HG02678 (cell line): ENCODE results near the gene NSRP1.
A peak's percentile ranks its signal among the peaks of the same experiment; 100 is the strongest.
"Not testable (repeated sequence)": the region's sequence is repeated elsewhere in the genome, so short reads cannot be mapped to it uniquely, and the experiment has no call there.

Experiments used
- ATAC-seq: cut with Tn5 transposase; IDR thresholded peaks from one replicate; pipeline ENCODE4 v1.9.1; 2021; ENCODE audit warnings: mild to moderate bottlenecking, moderate library complexity; ENCODE audit not compliant: unreplicated experiment

NSRP1 gene

DNA sequence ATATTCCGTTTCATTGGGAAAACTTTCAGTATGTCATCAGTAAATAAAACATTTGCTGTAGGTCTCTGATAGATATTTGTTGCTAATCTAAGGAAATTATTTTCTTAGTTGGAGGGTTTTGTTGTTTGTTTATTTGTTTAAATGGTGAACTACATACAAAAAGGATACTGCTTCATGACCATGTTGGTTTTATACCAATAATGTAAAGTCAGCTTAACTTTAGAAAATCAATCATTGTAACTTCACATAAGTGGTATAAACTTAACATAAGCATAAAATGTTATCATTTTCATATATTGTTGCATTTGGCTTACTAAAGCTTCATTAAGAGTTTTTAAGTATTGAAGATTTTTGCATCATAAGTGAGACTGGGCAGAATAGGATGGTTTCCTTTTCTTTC is 57.9 kb downstream of the NSRP1 start:
- ATAC-seq: no peak

- ATAC-seq: no peak
Measured at GRCh38 chr17:30176855-30177254, 60.2 kb downstream of the NSRP1 start.

GRCh38 chr17:30186761-30187160 is 70.1 kb downstream of the NSRP1 start:
- ATAC-seq: no peak

DNA sequence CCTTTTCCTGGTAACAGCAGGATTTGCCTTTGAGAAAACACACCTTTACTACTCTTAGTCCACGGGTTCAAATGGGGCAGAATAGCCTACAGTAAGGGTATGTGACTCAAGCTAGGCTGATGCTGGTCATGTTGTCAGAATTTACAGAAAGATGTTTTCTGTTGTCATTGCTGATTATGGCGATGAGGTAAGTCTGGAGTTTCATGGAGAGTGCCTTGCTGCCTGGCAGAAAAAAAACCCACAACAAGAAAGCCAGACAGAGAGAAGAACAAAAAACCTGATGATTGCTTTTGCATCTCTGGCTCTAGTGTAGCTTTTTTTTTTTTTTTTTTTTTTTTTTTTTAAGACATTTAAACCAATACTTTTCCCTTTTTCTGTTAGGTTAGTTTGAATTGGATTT is 71.0 kb downstream of the NSRP1 start:
- no peak for ATAC-seq

- no peak for ATAC-seq
Measured at GRCh38 chr17:30188211-30188939, 71.8 kb downstream of the NSRP1 start.

DNA sequence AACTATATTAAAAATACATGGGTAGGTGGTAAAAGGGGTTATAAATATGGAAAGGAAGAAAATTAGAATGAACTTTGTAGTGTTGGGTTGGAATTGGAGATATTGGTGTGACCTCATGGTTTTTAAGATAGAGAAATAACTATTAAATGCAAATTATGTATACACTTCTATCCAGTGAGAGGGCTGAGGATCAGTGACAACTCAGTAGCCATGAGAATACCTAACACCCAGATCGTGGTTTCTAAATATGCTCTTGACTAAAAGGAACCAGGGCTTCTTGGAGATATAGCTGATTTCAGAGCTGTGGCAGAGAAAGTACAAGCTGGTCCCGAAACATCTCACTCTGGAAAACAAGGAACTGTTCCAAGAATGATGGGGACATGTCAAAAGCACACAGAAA is 74.5 kb downstream of the NSRP1 start:
- no peak for ATAC-seq

DNA sequence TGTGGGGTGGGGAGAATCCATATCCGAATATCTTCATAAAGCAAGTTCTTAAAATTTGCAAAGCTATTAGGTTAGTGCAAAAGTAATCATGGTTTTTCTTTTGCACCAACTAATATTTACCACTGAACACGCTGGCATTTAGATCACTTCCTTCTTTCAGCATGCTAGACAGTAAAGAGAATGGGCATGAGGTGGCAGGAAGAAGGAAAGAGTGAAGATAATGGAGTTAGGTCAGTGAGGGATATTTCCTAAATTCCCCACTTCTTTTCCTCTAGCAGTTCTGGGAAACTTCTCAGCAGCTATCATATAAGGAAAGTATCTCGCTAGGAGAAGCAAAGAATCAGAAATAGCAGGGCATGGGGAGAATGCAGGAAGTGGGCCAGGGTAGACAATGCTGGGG is 79.9 kb downstream of the NSRP1 start:
- ATAC-seq: no peak

- no peak for ATAC-seq
Measured at GRCh38 chr17:30197416-30197815, 80.8 kb downstream of the NSRP1 start.

- no peak for ATAC-seq
Measured at GRCh38 chr17:30199600-30199999, 83.0 kb downstream of the NSRP1 start.

DNA sequence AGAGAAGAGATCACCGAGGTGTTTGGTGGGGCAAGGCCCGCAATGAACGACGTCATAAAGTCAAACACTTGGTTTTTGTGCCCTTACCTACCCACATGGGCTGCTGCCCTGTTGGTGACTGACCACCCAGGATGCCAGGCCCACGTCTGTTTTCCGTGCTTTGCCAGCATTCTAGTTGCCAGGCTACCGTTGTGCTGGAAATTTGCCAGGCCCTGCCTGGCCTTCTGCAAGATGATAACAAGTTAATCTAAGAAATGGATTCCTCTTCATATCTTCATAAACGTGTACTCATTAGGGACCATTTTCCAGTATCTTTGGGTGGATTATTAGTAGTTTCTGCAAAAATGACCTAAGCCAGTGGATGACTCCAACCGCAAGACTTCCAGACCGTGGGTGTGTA is 83.5 kb downstream of the NSRP1 start:
- no peak for ATAC-seq

DNA sequence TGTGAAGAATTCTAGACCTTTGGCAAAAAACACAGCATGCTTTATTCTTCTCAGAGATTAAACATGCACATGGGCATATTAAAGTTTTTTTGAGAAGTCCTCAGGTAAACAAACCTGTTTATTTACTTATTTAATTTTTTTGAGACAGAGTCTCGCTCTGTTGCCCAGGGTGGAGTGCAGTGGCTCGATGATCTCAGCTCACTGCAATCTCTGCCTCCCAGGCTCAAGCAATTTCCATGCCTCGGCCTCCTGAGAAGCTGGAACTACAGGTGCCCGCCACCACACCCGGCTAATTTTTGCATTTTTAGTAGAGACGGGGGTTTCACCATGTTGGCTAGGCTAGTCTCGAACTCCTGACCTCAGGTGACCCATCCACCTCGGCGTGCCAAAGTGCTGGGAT is 84.0 kb downstream of the NSRP1 start:
- not testable (repeated sequence) for ATAC-seq

DNA sequence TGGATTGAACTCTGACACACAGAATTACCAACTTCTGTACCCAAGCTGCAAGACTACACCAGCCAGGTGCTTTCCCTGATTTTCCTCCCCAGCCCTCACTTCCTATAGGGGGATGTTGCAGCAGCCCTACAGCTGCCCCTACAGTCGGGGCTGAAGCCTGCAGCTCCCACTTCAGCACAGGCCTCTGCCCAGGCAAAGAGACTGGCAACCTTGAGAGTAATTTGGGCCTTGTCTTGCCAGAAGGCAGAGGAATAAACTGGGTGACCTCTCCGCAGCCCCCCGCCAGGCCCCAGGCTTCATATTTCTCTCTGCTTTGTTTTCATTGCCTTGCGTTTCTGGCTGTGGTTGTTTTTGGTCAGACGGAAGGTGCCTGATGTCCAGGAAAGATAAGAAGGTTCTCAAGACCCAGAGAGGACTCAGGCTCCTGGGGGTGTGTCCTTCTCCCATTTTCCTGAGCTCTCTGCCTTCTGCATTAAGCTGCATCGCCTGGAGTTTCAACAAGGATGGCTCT is 86.9 kb downstream of the NSRP1 start:
- no peak for ATAC-seq

GRCh38 chr17:30207655-30208054 is 91.0 kb downstream of the NSRP1 start:
- no peak for ATAC-seq

DNA sequence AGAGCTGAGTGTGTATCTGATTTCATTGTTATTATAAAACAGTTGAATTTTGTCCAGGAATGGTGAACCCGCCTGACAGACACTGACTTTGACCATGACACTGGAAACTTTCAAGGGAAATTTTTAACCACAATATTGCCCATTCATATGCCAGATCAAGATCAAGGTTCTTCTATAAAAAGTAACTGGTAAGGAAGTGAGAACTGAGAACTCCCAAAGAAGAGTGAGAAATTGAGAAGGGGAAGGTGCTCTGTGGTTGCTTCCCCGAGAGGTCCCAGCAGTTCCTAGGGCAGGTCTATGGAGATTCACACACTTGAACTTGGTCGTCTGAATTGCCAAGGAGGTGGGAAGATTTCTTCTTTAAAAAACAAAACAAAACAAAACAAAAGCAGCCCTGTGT is 91.6 kb downstream of the NSRP1 start:
- no peak for ATAC-seq

DNA sequence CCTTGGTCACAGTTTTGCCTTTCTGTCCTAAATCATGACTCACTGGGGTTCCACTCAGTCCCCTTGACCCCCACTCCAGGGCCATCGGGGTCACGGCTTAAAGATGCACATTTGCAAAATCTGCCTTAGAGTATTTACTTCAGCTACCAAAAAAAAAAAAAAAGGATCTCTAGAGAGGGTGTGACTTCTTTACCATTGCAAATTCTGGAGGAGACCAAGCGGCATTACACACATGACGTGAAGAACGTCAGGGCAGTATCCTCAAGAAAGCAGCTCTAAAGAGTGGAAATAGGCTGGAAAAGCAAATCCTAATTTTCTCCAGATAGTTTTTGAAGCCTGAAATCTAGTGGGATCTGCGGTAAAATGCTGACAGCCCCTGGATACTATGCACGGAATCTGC is 93.3 kb downstream of the NSRP1 start:
- no peak for ATAC-seq

DNA sequence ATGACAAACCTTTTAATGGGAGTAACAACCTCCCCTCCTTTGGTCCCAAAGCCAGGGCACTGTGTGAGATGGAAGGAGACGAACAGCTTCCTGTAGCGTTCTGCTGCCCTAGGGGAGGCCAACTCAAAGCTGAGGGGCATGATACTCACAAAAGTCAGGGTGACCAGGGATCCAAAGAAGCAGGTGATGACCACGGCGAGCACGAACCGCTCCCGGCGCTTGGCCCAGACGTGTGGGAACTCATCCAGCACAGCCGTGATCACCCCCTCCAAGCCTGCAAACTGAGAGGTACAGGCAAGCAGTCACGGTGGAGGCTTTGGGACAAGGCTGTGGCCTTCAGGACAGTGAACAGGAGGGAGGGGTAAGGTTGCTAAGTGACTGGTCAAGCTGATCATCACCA is 93.8 kb downstream of the NSRP1 start:
- ATAC-seq: no peak

GRCh38 chr17:30210901-30211300 is 94.3 kb downstream of the NSRP1 start:
- no peak for ATAC-seq

DNA sequence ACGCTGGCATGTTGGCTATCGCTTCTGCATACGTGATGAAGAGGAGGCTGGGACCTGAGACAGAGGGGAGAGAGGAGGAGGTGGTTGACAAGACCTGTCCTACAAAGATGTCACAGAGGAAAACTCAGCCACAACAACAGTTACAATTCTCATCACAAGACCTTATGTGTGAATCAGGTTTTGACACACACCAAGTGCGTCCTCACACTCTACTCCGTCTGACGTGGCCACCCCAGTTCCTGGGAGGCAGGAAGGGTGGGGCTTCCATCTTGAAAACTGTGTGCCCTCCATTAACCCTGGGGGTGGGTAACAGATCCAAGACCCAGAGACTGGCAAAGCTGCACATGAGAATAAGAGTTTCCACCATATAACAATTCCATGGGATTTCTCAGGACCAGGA is 94.8 kb downstream of the NSRP1 start:
- no peak for ATAC-seq

GRCh38 chr17:30212750-30213149 is 96.1 kb downstream of the NSRP1 start:
- ATAC-seq: peak; percentile 77

- ATAC-seq: no peak
Measured at GRCh38 chr17:30217054-30217453, 100.4 kb downstream of the NSRP1 start.

GRCh38 chr17:30217746-30218245 is 101.2 kb downstream of the NSRP1 start:
- ATAC-seq: no peak

- ATAC-seq: no peak
Measured at GRCh38 chr17:30218799-30219198, 102.2 kb downstream of the NSRP1 start.

DNA sequence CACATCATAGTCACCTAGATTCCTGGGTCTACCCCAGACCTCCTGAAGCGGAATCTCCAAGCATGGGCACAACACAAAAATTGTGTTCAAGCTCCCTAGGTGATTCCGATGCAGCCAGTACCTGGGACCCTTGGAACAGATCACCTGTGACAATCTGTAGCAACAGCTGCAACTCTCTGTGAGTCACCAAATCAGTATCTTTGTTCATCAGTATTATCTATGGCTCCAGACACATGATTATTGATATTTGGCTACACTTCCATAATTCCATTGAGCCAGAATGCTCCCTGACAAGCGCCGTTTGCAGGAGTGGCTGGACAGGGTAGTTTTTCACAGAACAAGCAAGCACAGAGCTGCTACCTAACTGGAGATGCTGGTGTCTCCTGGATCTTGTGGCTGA is 102.7 kb downstream of the NSRP1 start:
- no peak for ATAC-seq
